Endothelial cell of umbilical vein (primary cell): ENCODE measurements around the gene DNAJC3. TPM values are rescaled to one million over a fixed set of nuclear protein-coding genes. Genes with fewer than 3 reads are reported as not detected.
"Not testable (repeated sequence)": the region's sequence is repeated elsewhere in the genome, so short reads cannot be mapped to it uniquely, and the experiment has no call there.

Source experiments
- BruUV-seq: library from RNA; stranded (reverse); fragments of 400-500 nt; replicated peaks from 2 replicates; lab custom pipeline; 2021; lab: Mats Ljungman, UMichigan
- CTCF ChIA-PET: fragments of 300-600, 350-600 bp; sonication (Branson Sonifier 250); formaldehyde crosslinking; loops from one replicate; lab custom pipeline; 2021; ENCODE audit warnings: antibody characterized with exemption, inconsistent platforms; lab: Charles Lee
- POLR2A ChIA-PET: fragments of 300-600, 350-600 bp; sonication (Branson Sonifier 250); formaldehyde crosslinking; loops from one replicate; lab custom pipeline; 2021; ENCODE audit warnings: antibody characterized with exemption, inconsistent platforms; lab: Charles Lee
- DNase-seq: peaks from one replicate; pipeline ENCODE4 v3.0.0-alpha.2; 2011; ENCODE audit warnings: low read depth, low spot score
- FAIRE-seq: peaks from 2 replicates; lab custom pipeline; 2011; peaks lifted over from hg19 to GRCh38; lab: Jason Lieb, UNC
- H2AFZ ChIP-seq: 2 replicates; pipeline ENCODE4 v1.6.0; 2012; ENCODE audit warnings: low read depth, low read length, control low read depth, inconsistent platforms
- H3K27ac ChIP-seq: 2 replicates; pipeline ENCODE4 v1.5.1; 2011; ENCODE audit warnings: low read depth, mild to moderate bottlenecking, control low read depth, low read length, moderate library complexity; ENCODE audit not compliant: insufficient read depth
- H3K27me3 ChIP-seq, 2 experiments: 2 replicates each; pipeline versions ENCODE4 v1.6.0 to v1.6.1; 2011; ENCODE audit warnings: low read length in 2 of 2, mixed read lengths in 1 of 2; ENCODE audit not compliant: control insufficient read depth in 2 of 2, insufficient read depth in 2 of 2
- H3K36me3 ChIP-seq, 2 experiments: 2 replicates in 1 of 2; 3 replicates in 1 of 2; pipeline ENCODE4 v1.5.1; 2011; ENCODE audit warnings: low read length in 2 of 2, mild to moderate bottlenecking in 1 of 2, moderate library complexity in 1 of 2; ENCODE audit not compliant: control insufficient read depth in 2 of 2, insufficient read depth in 2 of 2; ENCODE audit errors: extremely low read depth in 1 of 2
- H3K4me1 ChIP-seq: 3 replicates; pipeline ENCODE4 v1.5.1; 2011; ENCODE audit warnings: mild to moderate bottlenecking, low read length; ENCODE audit not compliant: control insufficient read depth, insufficient read depth; ENCODE audit errors: extremely low read depth
- H3K4me2 ChIP-seq: 2 replicates; pipeline ENCODE4 v1.6.1; 2011; ENCODE audit warnings: low read length, control low read depth, mixed read lengths; ENCODE audit not compliant: insufficient read depth
- H3K4me3 ChIP-seq, 3 experiments: fragments of 200-600 bp in 1 of 3; sonication (generic), shearing (Covaris generic) in 1 of 3; replicated peaks in 1 of 3; 2 replicates each; pipeline ENCODE4 v1.5.1; 2011 to 2016; ENCODE audit warnings: control low read depth in 3 of 3, low read length in 3 of 3, mild to moderate bottlenecking in 2 of 3, inconsistent platforms in 1 of 3, low read depth in 1 of 3, moderate library complexity in 1 of 3; ENCODE audit not compliant: insufficient read depth in 1 of 3
- H3K79me2 ChIP-seq: 2 replicates; pipeline ENCODE4 v1.6.0; 2012; ENCODE audit warnings: low read length, inconsistent platforms; ENCODE audit not compliant: control insufficient read depth, insufficient read depth
- H3K9ac ChIP-seq: replicated peaks from 2 replicates; pipeline ENCODE3; 2011; ENCODE audit warnings: low read length, control low read depth; ENCODE audit not compliant: insufficient read depth; ENCODE audit errors: extremely low read depth
- H3K9me1 ChIP-seq: replicated peaks from 3 replicates; pipeline ENCODE4 v1.6.0; 2011; ENCODE audit warnings: mild to moderate bottlenecking, low read length; ENCODE audit not compliant: control insufficient read depth, insufficient read depth; ENCODE audit errors: extremely low read depth
- H3K9me3 ChIP-seq: replicated peaks from 2 replicates; pipeline ENCODE4 v1.5.1; 2012; ENCODE audit warnings: low read length, inconsistent platforms; ENCODE audit not compliant: control insufficient read depth, insufficient read depth
- H4K20me1 ChIP-seq: replicated peaks from 2 replicates; pipeline ENCODE3; 2011; ENCODE audit warnings: mild to moderate bottlenecking, low read length; ENCODE audit not compliant: control insufficient read depth, insufficient read depth; ENCODE audit errors: extremely low read depth
- CTCF ChIP-seq, 2 donors: IDR thresholded peaks; 1 replicate in 1 of 2; 2 replicates in 1 of 2; pipeline ENCODE4 v1.5.1; 2011; ENCODE audit warnings: low read length in 2 of 2, mild to moderate bottlenecking in 2 of 2, moderate library complexity in 2 of 2, control low read depth in 1 of 2, inconsistent platforms in 1 of 2, low read depth in 1 of 2; ENCODE audit not compliant: insufficient read depth in 1 of 2; ENCODE audit errors: extremely low read depth in 1 of 2
- JUN ChIP-seq: IDR thresholded peaks from 2 replicates; pipeline ENCODE4 v1.6.1; 2011; ENCODE audit warnings: borderline replicate concordance, low read depth; ENCODE audit not compliant: insufficient read length, insufficient read depth
- dilution Hi-C: fragments of 300-500 bp; cut with MboI; formaldehyde crosslinking; loops from one replicate; pipeline ENCODE4 v1.15.0; 2019; ENCODE audit warnings: low sequenced_read_pairs; ENCODE audit not compliant: extremely low pct_ligation_motif_present
- intact Hi-C: fragments of 100-400 bp; cut with micrococcal nuclease; formaldehyde crosslinking; loops from one replicate; pipeline ENCODE4 v1.10.0; 2022
- polyA plus RNA-seq, 4 experiments: library from polyadenylated mRNA; depleted of rRNA in 3 of 4; stranded (reverse) in 3 of 4; unstranded in 1 of 4; fragments of >200 nt; gene quantifications; 2 replicates each; pipeline versions ENCODE4 v1.2.1 to v1.2.3, GENCODE V29; 2011 to 2012; ENCODE audit warnings: missing spikeins in 1 of 4
- total RNA-seq: library from RNA; stranded (reverse); gene quantifications from 2 replicates; pipeline ENCODE4 v1.2.3, GENCODE V29; 2021

The DNAJC3 gene
- total and polyA plus RNA-seq, 2 donors (not counting 3 experiments of a cell fraction or from before 2014, with no cell fraction given): 17.0 to 51.2 TPM

- Histone ChIP-seq H3K4me1 (no peaks in the 10 kb centered on the region), H3K9ac (no peak overlapping the region), H3K9me3 (no peaks in the 10 kb centered on the region), H3K27me3 (peaks cover 8 to 10% of the 10 kb centered on the region in 2 experiments), H4K20me1 (no peaks in the 10 kb centered on the region), H3K9me1 (no peaks in the 10 kb centered on the region), H3K79me2 (no peaks in the 10 kb centered on the region), H3K4me2 (no peak overlapping the region), H3K4me3 (no peak overlapping the region), H3K27ac (no peak overlapping the region), H3K36me3 (no peaks in the 10 kb centered on the region), H2AFZ (no peak overlapping the region)
- BruUV-seq: no TSS peak
- CTCF ChIA-PET: interaction anchor here (0.6 to 4.3 kb wide), 38 partner anchors 9 to 854 kb away, joined by 3 to 139 read pairs (median 4); partner anchors contain the start of genes DNAJC3 and DZIP1
- FAIRE-seq: no peak
- POLR2A ChIA-PET: interaction anchor here (0.7 to 1.3 kb wide), 3 partner anchors 14 to 17 kb away, joined by 3 to 9 read pairs (median 3); partner anchors contain the start of gene DNAJC3
- intact Hi-C loops: loop anchor here (1.0 to 2.0 kb wide), 5 partner anchors 37 to 472 kb away; no protein-coding TSS in a partner anchor
- peak; percentile 61 for DNase-seq
- TF ChIP-seq JUN (no peak), CTCF (IDR thresholded peaks at IDR 0.05; ENCODE audit: extremely low read depth in 1 of 2, insufficient read depth in 1 of 2, low read depth in 1 of 2, low read length in 2 of 2) (peak; percentile 45 to 52)
- dilution Hi-C loops: no loop called here
Observed at GRCh38 chr13:95660981-95661581, 15.9 kb upstream of the DNAJC3 start.

- H3K79me2 ChIP-seq, H3K27me3 ChIP-seq, H3K9ac ChIP-seq, H4K20me1 ChIP-seq, intact Hi-C loops, POLR2A ChIA-PET, FAIRE-seq, H3K4me2 ChIP-seq, DNase-seq, H3K36me3 ChIP-seq, H3K4me3 ChIP-seq, H2AFZ ChIP-seq, H3K27ac ChIP-seq, H3K9me3 ChIP-seq, dilution Hi-C loops, H3K4me1 ChIP-seq, BruUV-seq, H3K9me1 ChIP-seq: not testable (repeated sequence)
- CTCF ChIA-PET: interaction anchor here (1.2 kb wide), 1 partner anchor 166 kb away, joined by 6 read pairs; no protein-coding TSS in a partner anchor
Observed at GRCh38 chr13:95667235-95667634, 9.7 kb upstream of the DNAJC3 start.
